ENCODE measurements around the gene KIF14. TPM values are rescaled to one million over a fixed set of nuclear protein-coding genes. Genes with fewer than 3 reads are reported as not detected.

Gene KIF14
- total RNA-seq, 1 donor from 2014 or later: 2.0 TPM

- DNase-seq (ENCODE audit: low read depth): no peak
- TF ChIP-seq CTCF (IDR thresholded peaks at IDR 0.05; ENCODE audit: insufficient read depth, low read length, poor library complexity, severe bottlenecking): no peak
- Histone ChIP-seq H3K27me3 (ENCODE audit: control insufficient read depth, insufficient read depth, low read length) (no peaks in the 10 kb centered on the region), H3K36me3 (ENCODE audit: control insufficient read depth, insufficient read depth, low read length) (no peaks in the 10 kb centered on the region), H3K4me3 (ENCODE audit: low read depth, low read length) (no peak overlapping the region)
These were observed 9.7 kb downstream of the KIF14 start for GRCh38 chr1:200610846-200611245.

- TF ChIP-seq CTCF (IDR thresholded peaks at IDR 0.05; ENCODE audit: insufficient read depth, low read length, poor library complexity, severe bottlenecking): no peak
- Histone ChIP-seq H3K36me3 (ENCODE audit: control insufficient read depth, insufficient read depth, low read length) (no peaks in the 10 kb centered on the region), H3K27me3 (ENCODE audit: control insufficient read depth, insufficient read depth, low read length) (no peaks in the 10 kb centered on the region), H3K4me3 (ENCODE audit: low read depth, low read length) (no peak overlapping the region)
- no peak for DNase-seq (ENCODE audit: low read depth)
These were observed 17.9 kb downstream of the KIF14 start for GRCh38 chr1:200602632-200603031.

GRCh38 chr1:200590001-200590400, 30.6 kb downstream of the KIF14 start:
- no peak overlapping the region for H3K4me3 ChIP-seq (ENCODE audit: low read depth, low read length)
- H3K27me3 ChIP-seq (ENCODE audit: control insufficient read depth, insufficient read depth, low read length): no peaks in the 10 kb centered on the region
- DNase-seq (ENCODE audit: low read depth): no peak
- H3K36me3 ChIP-seq (ENCODE audit: control insufficient read depth, insufficient read depth, low read length): no peaks in the 10 kb centered on the region
- no peak for TF ChIP-seq CTCF (IDR thresholded peaks at IDR 0.05; ENCODE audit: insufficient read depth, low read length, poor library complexity, severe bottlenecking)

GRCh38 chr1:200588698-200589097, 31.9 kb downstream of the KIF14 start:
- no peaks in the 10 kb centered on the region for H3K36me3 ChIP-seq (ENCODE audit: control insufficient read depth, insufficient read depth, low read length)
- no peak overlapping the region for H3K4me3 ChIP-seq (ENCODE audit: low read depth, low read length)
- no peak for DNase-seq (ENCODE audit: low read depth)

GRCh38 chr1:200564319-200564718, 56.2 kb downstream of the KIF14 start:
- no peak overlapping the region for H3K4me3 ChIP-seq (ENCODE audit: low read depth, low read length)
- H3K27me3 ChIP-seq (ENCODE audit: control insufficient read depth, insufficient read depth, low read length): no peaks in the 10 kb centered on the region
- H3K36me3 ChIP-seq (ENCODE audit: control insufficient read depth, insufficient read depth, low read length): no peaks in the 10 kb centered on the region
- no peak for TF ChIP-seq CTCF (IDR thresholded peaks at IDR 0.05; ENCODE audit: insufficient read depth, low read length, poor library complexity, severe bottlenecking)
- no peak for DNase-seq (ENCODE audit: low read depth)

More at GRCh38 chr1:200588698-200589097, 31.9 kb downstream of the KIF14 start:
- no peaks in the 10 kb centered on the region for H3K27me3 ChIP-seq (ENCODE audit: control insufficient read depth, insufficient read depth, low read length)
- no peak for TF ChIP-seq CTCF (IDR thresholded peaks at IDR 0.05; ENCODE audit: insufficient read depth, low read length, poor library complexity, severe bottlenecking)

- Histone ChIP-seq H3K27me3 (ENCODE audit: control insufficient read depth, insufficient read depth, low read length) (no peaks in the 10 kb centered on the region), H3K36me3 (ENCODE audit: control insufficient read depth, insufficient read depth, low read length) (no peaks in the 10 kb centered on the region), H3K4me3 (ENCODE audit: low read depth, low read length) (no peak overlapping the region)
- no peak for DNase-seq (ENCODE audit: low read depth)
- no peak for TF ChIP-seq CTCF (IDR thresholded peaks at IDR 0.05; ENCODE audit: insufficient read depth, low read length, poor library complexity, severe bottlenecking)
These were observed 58.7 kb downstream of the KIF14 start for GRCh38 chr1:200561856-200562214.
